GM23338 (cell line): ENCODE measurements around the gene BMPR1B. TPM values are rescaled to one million over a fixed set of nuclear protein-coding genes. Genes with fewer than 3 reads are reported as not detected.

Experiments used
- ATAC-seq: fragments of 200-7000 bp; cut with Tn5 transposase; 3 replicates; pipeline ENCODE4 v1.9.1; 2020
- DNase-seq: peaks from one replicate; pipeline ENCODE4 v3.0.0-alpha.2; 2015; ENCODE audit warnings: low spot score
- H2AFZ ChIP-seq: fragments of 200-600 bp; sonication (generic); 2 replicates; pipeline ENCODE4 v1.8.0; 2016; ENCODE audit warnings: antibody characterized with exemption, mild to moderate bottlenecking, moderate library complexity
- H3F3A ChIP-seq: fragments of 200-600 bp; sonication (generic); replicated peaks from 2 replicates; pipeline ENCODE4 v1.8.0; 2017; ENCODE audit warnings: antibody characterized with exemption, mixed run types, low read depth
- H3K27ac ChIP-seq: fragments of 200-600 bp; sonication (generic); 2 replicates; pipeline ENCODE4 v1.6.1; 2016; ENCODE audit warnings: low read depth
- H3K27me3 ChIP-seq: fragments of 200-600 bp; sonication (generic); 2 replicates; pipeline ENCODE4 v1.8.0; 2016; ENCODE audit warnings: mild to moderate bottlenecking, mixed run types, moderate library complexity; ENCODE audit not compliant: insufficient read depth
- H3K36me3 ChIP-seq: fragments of 200-600 bp; sonication (generic); 2 replicates; pipeline ENCODE4 v1.8.0; 2016; ENCODE audit warnings: mild to moderate bottlenecking; ENCODE audit not compliant: insufficient read depth
- H3K4me1 ChIP-seq: fragments of 200-600 bp; sonication (generic); 2 replicates; pipeline ENCODE4 v1.8.0; 2016; ENCODE audit warnings: mild to moderate bottlenecking, moderate library complexity; ENCODE audit not compliant: insufficient read depth
- H3K4me2 ChIP-seq: fragments of 200-600 bp; sonication (generic); 2 replicates; pipeline ENCODE4 v1.7.1; 2017; ENCODE audit warnings: mixed run types
- H3K4me3 ChIP-seq: fragments of 200-600 bp; sonication (generic); 2 replicates; pipeline ENCODE4 v1.6.1; 2016; ENCODE audit warnings: mixed run types
- H3K79me2 ChIP-seq: fragments of 200-600 bp; sonication (generic); replicated peaks from 2 replicates; pipeline ENCODE4 v1.8.0; 2017; ENCODE audit warnings: mild to moderate bottlenecking; ENCODE audit not compliant: insufficient read depth
- H3K9me2 ChIP-seq: fragments of 200-600 bp; sonication (generic); 2 replicates; pipeline ENCODE4 v1.8.0; 2017; ENCODE audit not compliant: insufficient read depth
- H4K20me1 ChIP-seq: fragments of 200-600 bp; sonication (generic); replicated peaks from 2 replicates; pipeline ENCODE4 v1.8.0; 2017; ENCODE audit warnings: mild to moderate bottlenecking; ENCODE audit not compliant: insufficient read depth
- H3K27ac Mint-ChIP-seq: 2 replicates; pipeline ENCODE4 v1.8.0; 2020; ENCODE audit warnings: inconsistent platforms, mild to moderate bottlenecking, moderate library complexity, mixed read lengths
- H3K27me3 Mint-ChIP-seq: 3 replicates; pipeline ENCODE4 v1.8.0; 2022; ENCODE audit warnings: low read depth, mild to moderate bottlenecking, moderate library complexity, mixed read lengths, inconsistent platforms; ENCODE audit not compliant: insufficient read depth, poor library complexity
- H3K36me3 Mint-ChIP-seq: 3 replicates; pipeline ENCODE4 v1.8.0; 2021; ENCODE audit warnings: low read depth, mild to moderate bottlenecking, inconsistent platforms, moderate library complexity, mixed read lengths
- H3K4me1 Mint-ChIP-seq: 3 replicates; pipeline ENCODE4 v1.8.0; 2020; ENCODE audit warnings: mild to moderate bottlenecking, inconsistent platforms, mixed read lengths
- H3K4me3 Mint-ChIP-seq: 3 replicates; pipeline ENCODE4 v1.8.0; 2021; ENCODE audit warnings: moderate library complexity, mild to moderate bottlenecking, inconsistent platforms, mixed read lengths
- H3K9me3 Mint-ChIP-seq: 3 replicates; pipeline ENCODE4 v1.8.0; 2020; ENCODE audit warnings: moderate library complexity, mild to moderate bottlenecking, inconsistent platforms, mixed read lengths
- CREB1 ChIP-seq: fragments of 250-450 bp; sonication (Bioruptor Pico); IDR thresholded peaks from 2 replicates; pipeline ENCODE4 v1.5.0; 2020; ENCODE audit warnings: low read depth, mild to moderate bottlenecking, moderate library complexity
- EZH2 ChIP-seq: fragments of 200-600 bp; sonication (generic); IDR thresholded peaks from one replicate; pipeline ENCODE4 v1.8.0; 2017; ENCODE audit warnings: antibody characterized with exemption, mild to moderate bottlenecking, low read depth; ENCODE audit not compliant: unreplicated experiment
- JUNB ChIP-seq: IDR thresholded peaks from one replicate; pipeline ENCODE4 v1.6.1; 2016; ENCODE audit warnings: antibody characterized with exemption; ENCODE audit not compliant: unreplicated experiment
- NANOG ChIP-seq: IDR thresholded peaks from 2 replicates; pipeline ENCODE4 v1.6.1; 2016; ENCODE audit warnings: antibody characterized with exemption, borderline replicate concordance
- POLR2AphosphoS5 ChIP-seq: IDR thresholded peaks from 2 replicates; pipeline ENCODE4 v1.6.1; 2016; ENCODE audit warnings: antibody characterized with exemption, low read depth
- ZNF114 ChIP-seq: fragments of 250-450 bp; sonication (Bioruptor Pico); IDR thresholded peaks from 2 replicates; pipeline ENCODE4 v1.5.0; 2020; ENCODE audit warnings: mild to moderate bottlenecking, moderate library complexity
- ZNF331 ChIP-seq: fragments of 250-450 bp; sonication (Bioruptor Pico); IDR thresholded peaks from 2 replicates; pipeline ENCODE4 v1.5.0; 2020; ENCODE audit warnings: low read depth, mild to moderate bottlenecking, moderate library complexity
- polyA plus RNA-seq: library from polyadenylated mRNA; unstranded; fragments of >200 nt; fragmentation: Nextera tagmentation; extraction: Ambion mirVana; gene quantifications from 2 replicates; pipeline ENCODE4 v1.2.1, GENCODE V29; 2016
- total RNA-seq: library from RNA; depleted of rRNA; stranded (reverse); fragments of >200 nt; shearing (Covaris generic); gene quantifications from 2 replicates; pipeline ENCODE4 v1.2.3, GENCODE V29; 2014
- TF ChIP-seq, protein P1 (sequence below): IDR thresholded peaks from one replicate; pipeline ENCODE4 v1.6.1; 2018; ENCODE audit warnings: antibody characterized with exemption; ENCODE audit not compliant: unreplicated experiment
- TF ChIP-seq, protein P2 (sequence below), 2 experiments: fragments of 200-600 bp in 1 of 2; sonication (generic) in 1 of 2; conservative IDR thresholded peaks; 2 replicates each; pipeline versions ENCODE4 v1.5.1 to v1.6.1; 2016 to 2017; ENCODE audit warnings: antibody characterized with exemption in 2 of 2, low read depth in 2 of 2, mild to moderate bottlenecking in 2 of 2, moderate library complexity in 1 of 2
- TF ChIP-seq, protein P3 (sequence below): fragments of 250-450 bp; sonication (Bioruptor Pico); IDR thresholded peaks from 2 replicates; pipeline ENCODE4 v1.5.0; 2020; ENCODE audit warnings: mild to moderate bottlenecking, moderate library complexity

BMPR1B gene
- total and polyA plus RNA-seq, 2 experiments from 2014 or later: 0.48 to 1.0 TPM

DNA sequence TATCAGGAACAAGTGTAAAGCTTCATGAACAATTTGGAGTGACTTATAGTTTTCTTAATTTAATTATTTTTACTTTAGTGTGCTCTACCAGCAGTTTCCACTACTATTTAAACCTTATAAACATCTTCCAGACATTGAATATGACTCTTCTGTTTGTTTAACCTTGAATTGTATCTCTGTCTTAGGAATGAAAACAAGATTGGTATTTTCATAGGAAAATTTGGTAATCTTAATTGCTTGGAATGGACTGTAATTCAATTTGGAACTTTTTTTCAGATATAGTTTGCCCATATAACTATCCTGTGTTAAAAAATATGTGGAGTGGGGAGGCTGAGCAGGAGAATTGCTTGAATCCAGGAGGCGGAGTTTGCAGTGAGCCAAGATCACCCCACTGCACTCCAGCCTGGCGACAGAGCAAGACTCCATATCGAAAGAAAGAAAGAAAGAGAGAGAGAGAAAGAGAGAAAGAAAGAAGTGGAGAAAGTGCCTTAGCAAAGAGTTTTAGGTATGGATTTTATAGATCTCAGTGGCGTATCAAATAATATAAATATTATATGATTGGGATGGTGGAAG, 242.4 kb downstream of the BMPR1B start (continued):
- TF ChIP-seq, protein P1, sequence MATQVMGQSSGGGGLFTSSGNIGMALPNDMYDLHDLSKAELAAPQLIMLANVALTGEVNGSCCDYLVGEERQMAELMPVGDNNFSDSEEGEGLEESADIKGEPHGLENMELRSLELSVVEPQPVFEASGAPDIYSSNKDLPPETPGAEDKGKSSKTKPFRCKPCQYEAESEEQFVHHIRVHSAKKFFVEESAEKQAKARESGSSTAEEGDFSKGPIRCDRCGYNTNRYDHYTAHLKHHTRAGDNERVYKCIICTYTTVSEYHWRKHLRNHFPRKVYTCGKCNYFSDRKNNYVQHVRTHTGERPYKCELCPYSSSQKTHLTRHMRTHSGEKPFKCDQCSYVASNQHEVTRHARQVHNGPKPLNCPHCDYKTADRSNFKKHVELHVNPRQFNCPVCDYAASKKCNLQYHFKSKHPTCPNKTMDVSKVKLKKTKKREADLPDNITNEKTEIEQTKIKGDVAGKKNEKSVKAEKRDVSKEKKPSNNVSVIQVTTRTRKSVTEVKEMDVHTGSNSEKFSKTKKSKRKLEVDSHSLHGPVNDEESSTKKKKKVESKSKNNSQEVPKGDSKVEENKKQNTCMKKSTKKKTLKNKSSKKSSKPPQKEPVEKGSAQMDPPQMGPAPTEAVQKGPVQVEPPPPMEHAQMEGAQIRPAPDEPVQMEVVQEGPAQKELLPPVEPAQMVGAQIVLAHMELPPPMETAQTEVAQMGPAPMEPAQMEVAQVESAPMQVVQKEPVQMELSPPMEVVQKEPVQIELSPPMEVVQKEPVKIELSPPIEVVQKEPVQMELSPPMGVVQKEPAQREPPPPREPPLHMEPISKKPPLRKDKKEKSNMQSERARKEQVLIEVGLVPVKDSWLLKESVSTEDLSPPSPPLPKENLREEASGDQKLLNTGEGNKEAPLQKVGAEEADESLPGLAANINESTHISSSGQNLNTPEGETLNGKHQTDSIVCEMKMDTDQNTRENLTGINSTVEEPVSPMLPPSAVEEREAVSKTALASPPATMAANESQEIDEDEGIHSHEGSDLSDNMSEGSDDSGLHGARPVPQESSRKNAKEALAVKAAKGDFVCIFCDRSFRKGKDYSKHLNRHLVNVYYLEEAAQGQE: no peak
- TF ChIP-seq ZNF331 (CRISPR knock-in tag): no peak
- TF ChIP-seq EZH2: no peak
- TF ChIP-seq POLR2AphosphoS5: no peak
- no peak for TF ChIP-seq ZNF114 (CRISPR knock-in tag)
- no peak for TF ChIP-seq CREB1

DNA sequence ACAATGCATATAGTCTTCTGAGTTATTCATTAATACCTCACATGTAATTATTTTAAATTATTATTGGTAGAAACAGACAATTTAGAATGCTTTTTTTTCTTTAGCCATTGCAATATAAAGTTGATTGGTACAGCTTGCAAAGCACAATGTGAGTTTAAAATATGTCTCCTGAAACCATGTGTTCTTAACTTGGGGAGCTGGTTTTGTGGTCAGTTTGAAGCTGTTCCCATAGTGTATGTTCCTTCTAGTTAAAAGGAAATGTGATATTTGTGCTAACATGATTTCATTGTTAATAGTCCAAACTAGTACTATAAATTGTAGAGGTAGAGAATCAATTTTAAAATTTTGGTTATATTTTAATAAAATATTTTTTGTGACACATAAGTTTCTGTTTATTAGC, 247.2 kb downstream of the BMPR1B start:
- Mint-ChIP-seq H3K9me3 (no peaks in the 10 kb centered on the region), H3K4me3 (no peak overlapping the region), H3K36me3 (no peaks in the 10 kb centered on the region), H3K27ac (no peak overlapping the region), H3K4me1 (peaks cover 4% of the 10 kb centered on the region; the same call in 2 of the 3 replicates), H3K27me3 (no peaks in the 10 kb centered on the region)
- Histone ChIP-seq H3K4me3 (no peak overlapping the region), H3K4me1 (no peaks in the 10 kb centered on the region), H4K20me1 (no peaks in the 10 kb centered on the region), H3K27me3 (no peaks in the 10 kb centered on the region), H3K9me2 (no peaks in the 10 kb centered on the region), H3K36me3 (no peaks in the 10 kb centered on the region), H3K4me2 (no peak overlapping the region), H3F3A (no peaks in the 10 kb centered on the region), H3K27ac (no peak overlapping the region), H3K79me2 (no peaks in the 10 kb centered on the region), H2AFZ (no peak overlapping the region)
- DNase-seq (no peak), ATAC-seq (no peak)
- no peak for TF ChIP-seq NANOG
- TF ChIP-seq POLR2AphosphoS5: no peak
- TF ChIP-seq, protein P2, sequence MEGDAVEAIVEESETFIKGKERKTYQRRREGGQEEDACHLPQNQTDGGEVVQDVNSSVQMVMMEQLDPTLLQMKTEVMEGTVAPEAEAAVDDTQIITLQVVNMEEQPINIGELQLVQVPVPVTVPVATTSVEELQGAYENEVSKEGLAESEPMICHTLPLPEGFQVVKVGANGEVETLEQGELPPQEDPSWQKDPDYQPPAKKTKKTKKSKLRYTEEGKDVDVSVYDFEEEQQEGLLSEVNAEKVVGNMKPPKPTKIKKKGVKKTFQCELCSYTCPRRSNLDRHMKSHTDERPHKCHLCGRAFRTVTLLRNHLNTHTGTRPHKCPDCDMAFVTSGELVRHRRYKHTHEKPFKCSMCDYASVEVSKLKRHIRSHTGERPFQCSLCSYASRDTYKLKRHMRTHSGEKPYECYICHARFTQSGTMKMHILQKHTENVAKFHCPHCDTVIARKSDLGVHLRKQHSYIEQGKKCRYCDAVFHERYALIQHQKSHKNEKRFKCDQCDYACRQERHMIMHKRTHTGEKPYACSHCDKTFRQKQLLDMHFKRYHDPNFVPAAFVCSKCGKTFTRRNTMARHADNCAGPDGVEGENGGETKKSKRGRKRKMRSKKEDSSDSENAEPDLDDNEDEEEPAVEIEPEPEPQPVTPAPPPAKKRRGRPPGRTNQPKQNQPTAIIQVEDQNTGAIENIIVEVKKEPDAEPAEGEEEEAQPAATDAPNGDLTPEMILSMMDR (conservative IDR thresholded peaks at IDR 0.05; ENCODE audit: low read depth in 2 of 2): no peak
- TF ChIP-seq, protein P1: no peak
- TF ChIP-seq JUNB: no peak
- TF ChIP-seq, protein P3, sequence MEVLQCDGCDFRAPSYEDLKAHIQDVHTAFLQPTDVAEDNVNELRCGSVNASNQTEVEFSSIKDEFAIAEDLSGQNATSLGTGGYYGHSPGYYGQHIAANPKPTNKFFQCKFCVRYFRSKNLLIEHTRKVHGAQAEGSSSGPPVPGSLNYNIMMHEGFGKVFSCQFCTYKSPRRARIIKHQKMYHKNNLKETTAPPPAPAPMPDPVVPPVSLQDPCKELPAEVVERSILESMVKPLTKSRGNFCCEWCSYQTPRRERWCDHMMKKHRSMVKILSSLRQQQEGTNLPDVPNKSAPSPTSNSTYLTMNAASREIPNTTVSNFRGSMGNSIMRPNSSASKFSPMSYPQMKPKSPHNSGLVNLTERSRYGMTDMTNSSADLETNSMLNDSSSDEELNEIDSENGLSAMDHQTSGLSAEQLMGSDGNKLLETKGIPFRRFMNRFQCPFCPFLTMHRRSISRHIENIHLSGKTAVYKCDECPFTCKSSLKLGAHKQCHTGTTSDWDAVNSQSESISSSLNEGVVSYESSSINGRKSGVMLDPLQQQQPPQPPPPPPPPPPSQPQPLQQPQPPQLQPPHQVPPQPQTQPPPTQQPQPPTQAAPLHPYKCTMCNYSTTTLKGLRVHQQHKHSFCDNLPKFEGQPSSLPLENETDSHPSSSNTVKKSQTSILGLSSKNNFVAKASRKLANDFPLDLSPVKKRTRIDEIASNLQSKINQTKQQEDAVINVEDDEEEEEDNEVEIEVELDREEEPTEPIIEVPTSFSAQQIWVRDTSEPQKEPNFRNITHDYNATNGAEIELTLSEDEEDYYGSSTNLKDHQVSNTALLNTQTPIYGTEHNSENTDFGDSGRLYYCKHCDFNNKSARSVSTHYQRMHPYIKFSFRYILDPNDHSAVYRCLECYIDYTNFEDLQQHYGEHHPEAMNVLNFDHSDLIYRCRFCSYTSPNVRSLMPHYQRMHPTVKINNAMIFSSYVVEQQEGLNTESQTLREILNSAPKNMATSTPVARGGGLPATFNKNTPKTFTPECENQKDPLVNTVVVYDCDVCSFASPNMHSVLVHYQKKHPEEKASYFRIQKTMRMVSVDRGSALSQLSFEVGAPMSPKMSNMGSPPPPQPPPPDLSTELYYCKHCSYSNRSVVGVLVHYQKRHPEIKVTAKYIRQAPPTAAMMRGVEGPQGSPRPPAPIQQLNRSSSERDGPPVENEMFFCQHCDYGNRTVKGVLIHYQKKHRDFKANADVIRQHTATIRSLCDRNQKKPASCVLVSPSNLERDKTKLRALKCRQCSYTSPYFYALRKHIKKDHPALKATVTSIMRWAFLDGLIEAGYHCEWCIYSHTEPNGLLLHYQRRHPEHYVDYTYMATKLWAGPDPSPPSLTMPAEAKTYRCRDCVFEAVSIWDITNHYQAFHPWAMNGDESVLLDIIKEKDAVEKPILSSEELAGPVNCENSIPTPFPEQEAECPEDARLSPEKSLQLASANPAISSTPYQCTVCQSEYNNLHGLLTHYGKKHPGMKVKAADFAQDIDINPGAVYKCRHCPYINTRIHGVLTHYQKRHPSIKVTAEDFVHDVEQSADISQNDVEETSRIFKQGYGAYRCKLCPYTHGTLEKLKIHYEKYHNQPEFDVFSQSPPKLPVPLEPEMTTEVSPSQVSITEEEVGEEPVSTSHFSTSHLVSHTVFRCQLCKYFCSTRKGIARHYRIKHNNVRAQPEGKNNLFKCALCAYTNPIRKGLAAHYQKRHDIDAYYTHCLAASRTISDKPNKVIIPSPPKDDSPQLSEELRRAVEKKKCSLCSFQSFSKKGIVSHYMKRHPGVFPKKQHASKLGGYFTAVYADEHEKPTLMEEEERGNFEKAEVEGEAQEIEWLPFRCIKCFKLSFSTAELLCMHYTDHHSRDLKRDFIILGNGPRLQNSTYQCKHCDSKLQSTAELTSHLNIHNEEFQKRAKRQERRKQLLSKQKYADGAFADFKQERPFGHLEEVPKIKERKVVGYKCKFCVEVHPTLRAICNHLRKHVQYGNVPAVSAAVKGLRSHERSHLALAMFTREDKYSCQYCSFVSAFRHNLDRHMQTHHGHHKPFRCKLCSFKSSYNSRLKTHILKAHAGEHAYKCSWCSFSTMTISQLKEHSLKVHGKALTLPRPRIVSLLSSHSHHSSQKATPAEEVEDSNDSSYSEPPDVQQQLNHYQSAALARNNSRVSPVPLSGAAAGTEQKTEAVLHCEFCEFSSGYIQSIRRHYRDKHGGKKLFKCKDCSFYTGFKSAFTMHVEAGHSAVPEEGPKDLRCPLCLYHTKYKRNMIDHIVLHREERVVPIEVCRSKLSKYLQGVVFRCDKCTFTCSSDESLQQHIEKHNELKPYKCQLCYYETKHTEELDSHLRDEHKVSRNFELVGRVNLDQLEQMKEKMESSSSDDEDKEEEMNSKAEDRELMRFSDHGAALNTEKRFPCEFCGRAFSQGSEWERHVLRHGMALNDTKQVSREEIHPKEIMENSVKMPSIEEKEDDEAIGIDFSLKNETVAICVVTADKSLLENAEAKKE: no peak
